Hematopoietic multipotent progenitor cell (in vitro differentiated cells): ENCODE measurements around the gene GUCY1A2. TPM values are rescaled to one million over a fixed set of nuclear protein-coding genes. Genes with fewer than 3 reads are reported as not detected.
"Not testable (repeated sequence)": the region's sequence is repeated elsewhere in the genome, so short reads cannot be mapped to it uniquely, and the experiment has no call there.

Experiments
- DNase-seq, 3 donors: peaks; one replicate each; pipeline ENCODE4 v3.0.0-alpha.2; 2011 to 2015; ENCODE audit warnings: low read depth in 2 of 3, low spot score in 2 of 3
- total RNA-seq: library from RNA; depleted of rRNA; stranded (reverse); fragments of >200 nt; gene quantifications from one replicate; pipeline ENCODE4 v1.2.3, GENCODE V29; 2012

Gene GUCY1A2
- total RNA-seq, 1 donor = under 0.01 TPM

GRCh38 chr11:106848526-106848925 lies 169.8 kb downstream of the GUCY1A2 start:
- DNase-seq = no peak

GRCh38 chr11:106842134-106842533 lies 176.1 kb downstream of the GUCY1A2 start:
- DNase-seq = no peak

- DNase-seq = no peak
These were observed 177.3 kb downstream of the GUCY1A2 start for GRCh38 chr11:106840947-106841346.

GRCh38 chr11:106840146-106840545 lies 178.1 kb downstream of the GUCY1A2 start:
- no peak for DNase-seq

- DNase-seq = no peak
These were observed 183.7 kb downstream of the GUCY1A2 start for GRCh38 chr11:106834567-106834966.

GRCh38 chr11:106828976-106829375 lies 189.3 kb downstream of the GUCY1A2 start:
- no peak for DNase-seq

DNA sequence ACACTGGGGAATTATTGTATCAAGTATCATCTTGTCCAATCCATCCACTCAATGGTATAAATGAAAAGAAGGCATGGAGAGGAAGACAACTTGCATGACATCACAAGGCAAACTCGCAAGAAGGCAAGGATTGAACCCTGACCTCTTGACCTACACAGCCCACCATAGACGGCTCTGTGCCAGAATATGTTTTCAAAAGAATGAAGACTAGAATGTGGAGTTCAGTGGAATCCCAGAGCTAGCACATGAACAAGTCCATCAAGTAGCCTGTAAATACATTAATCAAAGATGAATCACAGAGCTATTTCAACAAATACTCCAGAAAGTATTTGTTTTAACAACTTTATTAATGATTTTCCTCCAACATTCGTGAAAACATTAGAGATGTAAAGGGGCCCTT lies 189.7 kb downstream of the GUCY1A2 start:
- DNase-seq = no peak

GRCh38 chr11:106827687-106828086 lies 190.6 kb downstream of the GUCY1A2 start:
- DNase-seq = no peak

GRCh38 chr11:106826558-106826957 lies 191.7 kb downstream of the GUCY1A2 start:
- DNase-seq = not testable (repeated sequence)

GRCh38 chr11:106821826-106822225 lies 196.4 kb downstream of the GUCY1A2 start:
- DNase-seq = no peak

GRCh38 chr11:106821291-106821690 lies 197.0 kb downstream of the GUCY1A2 start:
- DNase-seq = no peak

- DNase-seq = no peak
These were observed 199.8 kb downstream of the GUCY1A2 start for GRCh38 chr11:106818443-106818842.

- no peak for DNase-seq
These were observed 203.1 kb downstream of the GUCY1A2 start for GRCh38 chr11:106815209-106815608.

DNA sequence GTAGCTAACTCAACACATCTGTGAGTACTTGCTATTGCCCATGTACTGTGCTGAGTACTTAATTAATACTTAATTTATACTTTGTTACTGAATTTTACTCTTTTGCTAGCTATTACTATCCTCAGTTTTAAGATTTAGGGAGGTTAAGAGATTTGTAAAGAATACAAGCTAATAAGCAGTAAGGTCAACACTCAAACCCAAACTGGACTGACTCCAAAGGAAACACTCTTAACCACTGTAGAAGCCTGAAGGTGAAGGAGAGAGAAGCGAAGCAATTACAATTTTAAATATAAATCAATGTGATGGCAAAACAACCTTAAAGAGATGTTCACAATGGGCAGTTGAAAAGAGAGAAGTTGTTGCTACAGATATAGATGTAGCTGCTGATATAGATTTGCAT lies 204.5 kb downstream of the GUCY1A2 start:
- no peak for DNase-seq

DNA sequence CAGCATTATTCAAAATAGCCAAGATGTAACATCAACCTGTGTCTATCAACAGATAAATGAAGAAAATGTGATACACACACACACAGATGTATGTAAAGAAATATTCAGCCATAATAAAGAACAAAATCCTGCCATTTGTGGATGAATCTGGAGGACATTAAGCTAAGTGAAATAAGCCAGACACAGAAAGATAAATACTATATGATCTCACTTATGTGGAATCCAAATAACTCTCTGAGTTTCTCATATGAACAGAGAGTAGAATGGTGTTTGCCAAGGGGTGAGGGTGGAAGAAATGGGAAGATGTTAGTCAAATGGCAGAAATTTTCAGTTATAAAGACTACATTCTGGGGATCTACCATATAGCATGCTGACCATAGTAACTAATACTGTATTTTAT lies 224.2 kb downstream of the GUCY1A2 start:
- no peak for DNase-seq

- DNase-seq = no peak
These were observed 228.9 kb downstream of the GUCY1A2 start for GRCh38 chr11:106789406-106789805.

DNA sequence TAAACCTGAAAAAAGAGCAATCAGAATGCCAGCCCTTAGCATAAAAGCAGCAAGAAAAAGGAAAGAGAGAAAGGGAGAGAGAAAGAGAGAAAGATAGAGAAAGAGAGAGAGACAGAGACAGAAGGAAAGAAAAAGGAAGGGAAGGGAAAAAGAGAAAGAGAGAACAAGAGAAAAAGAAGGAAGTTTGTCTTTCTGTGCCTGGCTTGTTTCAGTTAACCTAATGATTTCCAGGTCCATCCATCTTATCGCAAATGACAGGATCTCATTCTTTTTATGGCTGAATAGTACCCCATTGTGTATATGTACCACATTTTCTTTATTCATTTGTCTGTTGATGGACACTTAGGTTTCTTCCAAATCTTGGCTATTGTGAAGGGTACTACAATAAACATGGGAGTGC lies 230.8 kb downstream of the GUCY1A2 start:
- DNase-seq = no peak

- no peak for DNase-seq
These were observed 232.2 kb downstream of the GUCY1A2 start for GRCh38 chr11:106785913-106786650.

DNA sequence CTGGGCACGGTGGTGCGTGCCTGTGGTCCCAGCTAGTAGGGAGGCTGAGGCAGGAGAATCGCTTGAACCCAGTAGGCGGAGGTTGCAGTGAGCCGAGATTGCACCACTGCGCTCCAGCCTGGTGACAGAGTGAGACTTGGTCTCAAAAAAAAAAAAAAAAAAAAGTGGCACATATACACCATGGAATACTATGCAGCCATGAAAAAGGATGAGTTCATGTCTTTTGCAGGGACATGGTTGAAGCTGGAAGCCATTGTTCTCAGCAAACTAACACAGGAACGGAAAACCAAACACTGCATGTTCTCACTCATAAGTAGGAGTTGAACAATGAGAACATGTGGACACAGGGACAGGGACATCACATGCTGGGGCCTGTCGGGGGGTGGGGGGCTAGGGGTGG lies 241.0 kb downstream of the GUCY1A2 start:
- not testable (repeated sequence) for DNase-seq

GRCh38 chr11:106770489-106771085 lies 247.7 kb downstream of the GUCY1A2 start:
- no peak for DNase-seq

- no peak for DNase-seq
These were observed 252.6 kb downstream of the GUCY1A2 start for GRCh38 chr11:106765469-106766258.

DNA sequence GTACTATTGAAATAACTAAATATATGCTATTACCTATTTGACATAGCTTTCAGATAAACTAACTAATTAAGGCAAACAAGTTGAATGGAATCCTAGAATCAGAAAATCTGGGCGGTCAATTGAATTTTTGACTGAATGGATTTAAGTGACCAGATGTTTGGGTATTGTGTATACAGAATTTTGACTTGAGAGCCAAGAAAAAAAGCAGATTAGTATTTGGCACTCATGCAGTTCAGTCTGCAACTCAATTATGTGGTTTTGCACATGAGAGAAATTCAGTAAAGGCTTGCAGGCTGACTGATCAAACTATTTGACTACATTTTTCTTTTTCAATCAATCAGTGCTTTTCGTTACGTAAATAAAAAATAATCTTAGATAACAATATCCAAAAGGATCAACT lies 254.8 kb downstream of the GUCY1A2 start:
- DNase-seq = no peak
